ENCODE measurements around the gene EFEMP2.
A peak's percentile ranks its signal among the peaks of the same experiment; 100 is the strongest.

The EFEMP2 gene

DNA sequence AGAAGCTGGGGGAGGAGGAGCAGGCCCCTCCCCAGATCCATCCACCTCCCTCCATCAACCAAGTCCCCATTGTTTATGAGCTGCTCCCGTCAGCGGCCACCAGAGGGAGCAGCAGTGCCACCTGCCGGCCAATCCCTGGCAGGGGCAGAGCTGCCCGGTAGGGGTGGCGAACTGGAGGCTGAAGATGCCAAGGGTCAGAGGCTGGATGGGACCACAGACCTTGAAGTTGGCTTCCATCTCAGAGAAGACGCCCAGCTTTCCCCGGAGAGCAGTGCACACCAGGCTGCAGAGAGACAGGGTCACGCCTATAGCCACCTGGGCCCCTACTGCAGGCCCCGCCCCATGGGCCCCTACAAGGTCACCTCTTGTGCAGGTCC is 12.1 kb upstream of the EFEMP2 start:
- DNase-seq = peak; percentile 85

GRCh38 chr11:65883786-65884715 is 11.5 kb upstream of the EFEMP2 start:
- DNase-seq = no peak

DNA sequence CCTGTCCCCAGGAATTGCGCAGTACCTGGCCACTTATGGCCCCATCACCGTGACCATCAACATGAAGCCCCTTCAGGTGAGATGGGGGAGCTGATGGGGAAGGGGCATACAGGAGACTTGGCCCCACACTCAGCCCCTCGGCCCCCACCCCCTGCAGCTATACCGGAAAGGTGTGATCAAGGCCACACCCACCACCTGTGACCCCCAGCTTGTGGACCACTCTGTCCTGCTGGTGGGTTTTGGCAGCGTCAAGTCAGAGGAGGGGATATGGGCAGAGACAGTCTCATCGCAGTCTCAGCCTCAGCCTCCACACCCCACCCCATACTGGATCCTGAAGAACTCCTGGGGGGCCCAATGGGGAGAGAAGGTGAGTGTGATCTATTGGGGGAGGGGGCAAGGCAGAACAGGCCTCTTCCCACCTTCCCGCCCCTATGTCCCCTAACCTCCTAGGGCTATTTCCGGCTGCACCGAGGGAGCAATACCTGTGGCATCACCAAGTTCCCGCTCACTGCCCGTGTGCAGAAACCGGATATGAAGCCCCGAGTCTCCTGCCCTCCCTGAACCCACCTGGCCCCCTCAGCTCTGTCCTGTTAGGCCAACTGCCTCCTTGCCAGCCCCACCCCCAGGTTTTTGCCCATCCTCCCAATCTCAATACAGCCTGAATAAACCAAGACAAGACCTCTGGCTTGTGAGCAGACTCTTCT is 10.6 kb upstream of the EFEMP2 start:
- no peak for DNase-seq

DNA sequence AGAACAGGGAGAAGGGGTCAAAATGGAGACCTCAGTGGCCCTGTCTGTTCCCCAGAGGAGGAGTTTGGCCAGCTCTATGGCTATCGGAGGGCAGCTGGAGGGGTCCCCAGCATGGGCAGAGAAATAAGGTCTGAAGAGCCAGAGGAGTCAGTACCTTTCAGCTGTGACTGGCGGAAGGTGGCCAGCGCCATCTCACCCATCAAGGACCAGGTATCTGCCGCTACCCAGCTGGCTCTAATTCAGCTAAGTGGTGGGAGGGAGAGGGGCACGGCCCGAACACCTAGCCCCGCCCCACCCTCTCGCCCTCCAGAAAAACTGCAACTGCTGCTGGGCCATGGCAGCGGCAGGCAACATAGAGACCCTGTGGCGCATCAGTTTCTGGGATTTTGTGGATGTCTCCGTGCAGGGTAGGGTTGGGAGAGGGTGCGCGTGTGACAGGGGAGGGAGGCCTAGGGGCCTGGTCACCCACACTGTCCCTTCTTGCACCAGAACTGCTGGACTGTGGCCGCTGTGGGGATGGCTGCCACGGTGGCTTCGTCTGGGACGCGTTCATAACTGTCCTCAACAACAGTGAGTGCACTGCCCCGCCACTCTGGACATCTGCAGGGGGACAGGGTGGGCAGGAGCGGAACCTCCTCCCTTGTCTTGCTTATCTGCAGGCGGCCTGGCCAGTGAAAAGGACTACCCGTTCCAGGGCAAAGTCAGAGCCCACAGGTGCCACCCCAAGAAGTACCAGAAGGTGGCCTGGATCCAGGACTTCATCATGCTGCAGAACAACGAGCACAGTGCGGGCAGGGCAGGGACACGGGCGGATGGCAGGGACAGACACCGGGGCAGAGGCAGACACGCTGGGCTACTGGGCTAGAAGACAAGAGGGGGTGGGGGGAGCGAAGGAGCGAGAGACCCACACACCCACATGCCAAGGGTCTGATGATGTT is 9.8 kb upstream of the EFEMP2 start:
- DNase-seq = no peak

- no peak for DNase-seq
Observed at GRCh38 chr11:65880844-65881421, 8.3 kb upstream of the EFEMP2 start.

- no peak for DNase-seq
Observed at GRCh38 chr11:65880027-65880426, 7.4 kb upstream of the EFEMP2 start.

DNA sequence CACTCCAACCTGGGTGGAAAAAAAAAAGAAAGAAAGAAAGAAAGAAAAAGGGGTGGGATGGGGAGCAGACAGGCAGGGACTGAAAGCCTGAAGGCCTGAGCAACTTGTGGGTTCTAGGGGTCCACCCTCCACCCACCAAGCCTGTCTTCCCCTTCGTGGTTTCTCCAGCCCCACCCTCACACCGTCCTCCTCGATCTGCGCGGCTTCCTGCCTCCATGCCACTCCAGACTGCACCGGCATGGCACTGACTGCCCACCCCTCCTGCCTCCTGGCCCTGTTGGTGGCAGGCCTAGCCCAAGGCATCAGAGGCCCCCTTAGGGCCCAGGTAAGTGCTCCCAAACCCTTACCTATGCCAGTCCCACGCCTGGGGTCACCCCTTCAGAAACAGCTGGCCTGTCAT is 7.0 kb upstream of the EFEMP2 start, which contains the start of gene CTSW:
TSS of gene CTSW (plus strand) at position 221 of the 400 bp plus-strand sequence. CDS start at position 239, 18 bp downstream.
- peak; percentile 64 for DNase-seq

DNA sequence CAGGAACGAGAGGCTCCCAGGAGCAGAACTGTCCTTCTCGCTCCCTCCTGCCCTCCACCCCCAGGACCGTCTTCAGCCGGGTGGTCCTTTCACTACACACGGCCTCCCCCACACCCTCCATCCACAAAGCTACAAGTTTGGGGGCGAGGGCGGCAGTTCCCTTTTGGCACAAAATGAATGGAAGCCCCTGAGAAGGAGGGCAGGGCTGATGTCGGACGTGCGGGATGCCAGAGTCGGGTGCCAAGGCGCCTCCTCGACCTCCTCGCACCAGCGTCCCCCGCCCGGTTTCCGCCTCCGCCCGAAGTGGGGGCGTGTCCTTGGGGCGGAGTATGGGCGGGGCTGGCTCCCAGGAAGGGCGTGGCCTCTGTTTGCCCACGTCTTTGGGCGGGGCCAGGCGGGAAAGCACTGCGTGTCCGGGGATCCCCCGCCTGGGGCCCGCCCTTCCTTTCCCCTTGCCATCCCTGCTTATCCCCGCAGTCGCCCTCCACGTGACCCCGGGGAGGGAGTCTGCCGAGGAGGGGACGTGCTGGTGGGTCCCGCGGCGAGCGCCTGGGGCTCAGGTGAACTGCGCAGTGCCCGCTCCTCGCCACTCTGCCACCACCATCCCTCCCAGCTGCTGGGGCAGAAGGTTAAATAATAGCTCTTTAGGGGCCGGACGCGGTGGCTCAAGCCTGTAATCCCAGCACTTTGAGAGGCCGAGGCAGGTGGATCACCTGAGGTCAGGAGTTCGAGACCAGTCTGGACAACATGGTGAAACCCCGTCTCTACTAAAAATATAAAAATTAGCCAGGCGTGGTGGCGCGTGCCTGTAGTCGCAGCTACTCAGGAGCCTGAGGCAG is 937 bp upstream of the EFEMP2 start:
- peak; percentile 94 for DNase-seq

GRCh38 chr11:65871811-65872548 is 620 bp downstream of the EFEMP2 start:
- DNase-seq = no peak

DNA sequence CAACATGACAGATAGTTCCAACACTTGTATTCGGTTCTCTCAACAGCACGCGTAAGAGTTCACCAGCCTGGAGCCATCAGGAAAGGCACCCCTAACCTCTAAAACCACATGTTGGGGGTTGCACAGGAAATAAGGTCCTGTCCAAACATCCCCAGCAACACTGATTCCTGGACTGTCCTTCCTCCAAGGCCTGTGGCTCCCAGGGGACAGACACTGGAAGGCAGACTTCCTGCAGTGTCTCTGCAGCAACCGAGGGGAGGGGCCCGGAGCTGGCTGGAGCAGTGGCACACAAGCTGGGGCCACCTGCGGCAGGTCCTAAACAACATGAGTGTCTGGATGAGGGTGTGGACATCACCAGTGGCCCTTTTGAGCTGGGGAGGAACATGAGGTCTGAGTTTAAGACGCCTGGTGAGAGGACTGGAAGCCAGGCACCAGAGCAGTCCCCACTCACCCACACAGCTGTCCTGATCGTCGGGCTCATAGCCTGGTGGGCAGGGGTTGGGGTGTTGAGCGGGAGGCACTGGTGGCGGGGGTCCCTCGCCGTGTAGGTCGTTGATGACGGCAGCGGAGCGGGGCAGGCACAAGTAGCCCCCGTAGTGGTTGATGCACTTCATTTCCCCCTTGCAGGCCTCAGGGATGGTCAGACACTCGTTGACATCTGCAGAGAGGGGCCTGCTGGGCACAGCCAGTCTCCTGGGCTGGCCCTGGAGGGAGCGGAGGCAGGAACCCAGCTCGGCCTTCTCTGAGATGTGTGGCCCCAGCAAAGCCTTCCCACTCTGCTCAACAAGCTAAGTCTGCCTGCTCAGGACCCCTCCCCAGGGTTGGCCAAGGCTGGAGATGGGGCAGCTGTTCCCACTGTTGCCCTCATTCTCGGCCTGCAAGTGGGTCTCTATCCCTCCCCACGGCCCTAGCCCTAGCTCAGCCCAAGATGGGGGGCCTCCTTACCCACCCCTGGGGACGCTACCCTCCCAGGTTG is 1.6 kb downstream of the EFEMP2 start:
- no peak for DNase-seq

DNA sequence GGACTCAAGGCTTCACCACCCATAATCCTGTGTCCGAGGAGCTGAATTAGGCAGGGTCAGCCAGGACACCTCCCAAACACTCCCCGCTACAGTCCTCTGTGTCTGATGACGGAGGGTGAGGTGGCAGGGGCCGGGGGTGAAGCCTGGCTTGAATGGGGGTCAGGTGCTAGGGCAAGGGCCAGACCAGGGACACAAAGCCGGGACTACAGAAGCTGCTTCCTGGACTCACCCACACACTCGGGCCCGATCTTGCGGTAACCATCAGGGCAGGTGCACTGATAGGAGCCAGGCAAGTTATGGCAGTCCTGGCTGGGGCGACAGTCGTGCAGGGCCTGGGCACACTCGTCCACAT is 2.3 kb downstream of the EFEMP2 start:
- no peak for DNase-seq

- no peak for DNase-seq
Observed at GRCh38 chr11:65869643-65870306, 2.8 kb downstream of the EFEMP2 start.

GRCh38 chr11:65868907-65869306 is 3.7 kb downstream of the EFEMP2 start:
- no peak for DNase-seq

DNA sequence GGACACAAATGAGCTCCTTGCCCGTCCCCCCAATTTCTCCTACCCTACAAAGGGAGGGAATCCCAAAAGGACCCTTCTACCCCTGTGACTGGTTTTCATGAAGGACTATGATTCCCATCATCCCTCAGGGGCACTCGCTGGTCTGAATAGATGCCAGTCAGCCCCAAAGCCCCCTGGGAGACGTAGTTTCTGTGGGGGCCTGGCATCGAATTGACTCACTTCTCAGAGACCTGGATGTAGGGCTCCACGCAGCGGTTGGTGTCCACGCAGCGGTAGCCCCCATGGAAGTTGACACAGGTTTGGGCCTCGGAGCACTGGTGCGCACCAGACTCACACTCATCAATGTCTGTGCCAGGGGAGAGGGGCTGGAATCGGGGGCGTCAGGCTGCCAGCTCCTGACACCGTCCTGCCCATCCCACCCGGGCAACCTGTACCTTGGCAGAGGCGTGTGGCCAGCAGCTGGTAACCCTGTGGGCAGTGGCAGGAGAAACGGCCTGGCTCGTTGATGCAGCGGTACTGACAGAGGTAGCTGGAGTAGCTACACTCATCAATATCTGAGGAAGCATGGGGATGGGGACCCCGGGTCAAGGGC is 4.4 kb downstream of the EFEMP2 start:
- DNase-seq = peak; percentile 33

DNA sequence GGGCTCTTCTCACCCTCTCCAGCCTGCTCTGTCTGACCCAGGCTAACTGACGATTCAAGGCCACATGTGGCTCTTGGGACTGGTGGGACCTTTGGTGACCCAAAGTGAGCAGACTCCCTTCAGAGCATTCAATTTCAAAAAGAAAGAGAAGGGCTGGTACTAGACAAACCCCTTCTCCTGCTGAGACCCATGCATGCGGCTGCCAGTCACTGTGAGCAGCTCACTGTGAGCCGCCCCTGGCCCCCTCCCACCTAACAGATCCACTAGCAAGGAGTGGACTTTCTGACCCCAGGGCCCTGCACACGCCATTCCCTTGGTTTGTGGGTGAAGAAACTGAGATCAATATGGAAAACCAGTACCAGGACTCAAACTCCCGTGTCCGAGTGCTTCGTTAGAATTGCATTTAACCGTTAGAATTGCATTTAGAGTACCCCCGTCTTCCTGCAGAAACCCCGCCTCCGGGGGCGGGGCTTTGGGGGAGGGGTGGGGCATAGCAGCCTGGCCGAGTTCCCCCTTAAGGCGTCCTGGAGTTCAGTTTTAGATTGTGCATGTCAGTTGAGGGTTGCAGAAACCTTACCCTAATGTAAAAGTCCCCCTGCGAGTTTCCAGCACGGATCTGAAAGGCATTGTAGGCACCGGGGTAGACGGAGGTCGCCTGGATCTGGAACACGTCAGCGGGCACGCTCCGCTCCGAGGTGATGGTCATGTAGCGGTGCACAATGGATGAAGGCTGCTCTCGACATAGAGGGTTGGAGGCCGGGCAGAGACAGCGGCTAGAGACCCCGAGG is 5.1 kb downstream of the EFEMP2 start:
- DNase-seq = peak; percentile 35

DNA sequence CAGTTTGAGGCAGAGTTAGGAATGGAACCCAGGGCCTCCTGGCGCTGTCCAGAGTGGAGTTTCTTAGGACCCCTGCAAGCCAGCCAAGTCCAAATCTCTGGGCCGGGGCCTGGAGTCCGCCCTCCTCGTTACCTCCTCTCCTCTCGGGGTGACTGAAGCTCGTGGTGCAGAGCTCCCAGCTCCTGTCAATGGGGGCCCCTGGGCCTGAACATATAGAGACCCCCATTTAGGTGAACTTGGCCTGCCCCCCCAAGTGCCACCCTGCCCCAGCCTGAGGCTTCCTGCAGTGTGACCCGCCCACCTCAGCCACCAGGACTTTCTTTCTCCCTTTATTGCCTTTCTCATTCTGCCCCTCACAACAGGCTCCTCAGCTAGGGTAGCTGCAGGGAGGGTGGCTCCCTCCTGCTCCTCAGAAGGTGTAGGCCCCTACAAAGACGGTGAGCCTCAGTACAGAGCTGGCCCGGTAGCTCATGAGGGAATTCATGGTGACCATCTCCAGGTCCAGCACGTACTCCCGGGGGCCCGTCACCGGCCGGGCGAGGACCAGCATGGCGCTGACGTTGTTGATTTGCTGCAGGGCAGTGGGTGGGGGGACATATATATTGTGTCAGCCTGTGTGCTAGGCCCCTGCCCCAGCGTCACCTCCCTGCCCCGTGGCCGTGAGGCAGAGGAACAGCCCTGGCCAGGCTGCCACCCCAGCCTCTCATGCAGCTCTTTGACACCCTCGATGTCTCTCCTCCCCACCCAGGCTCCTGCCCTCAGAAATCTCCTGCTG is 5.9 kb downstream of the EFEMP2 start:
- DNase-seq = no peak
